Stimulated activated CD4-positive, alpha-beta T cell treated with anti-CD3 and anti-CD28 coated beads, Interleukin-1b, Interleukin-23, amount 100 ng/mL, for 48 hours (primary cell): ENCODE results near the gene TOR1AIP2.
"Not testable (repeated sequence)": the region's sequence is repeated elsewhere in the genome, so short reads cannot be mapped to it uniquely, and the experiment has no call there.

Source experiments
- DNase-seq: peaks from one replicate; pipeline ENCODE4 v3.0.0-alpha.2; 2020

Gene TOR1AIP2

DNA sequence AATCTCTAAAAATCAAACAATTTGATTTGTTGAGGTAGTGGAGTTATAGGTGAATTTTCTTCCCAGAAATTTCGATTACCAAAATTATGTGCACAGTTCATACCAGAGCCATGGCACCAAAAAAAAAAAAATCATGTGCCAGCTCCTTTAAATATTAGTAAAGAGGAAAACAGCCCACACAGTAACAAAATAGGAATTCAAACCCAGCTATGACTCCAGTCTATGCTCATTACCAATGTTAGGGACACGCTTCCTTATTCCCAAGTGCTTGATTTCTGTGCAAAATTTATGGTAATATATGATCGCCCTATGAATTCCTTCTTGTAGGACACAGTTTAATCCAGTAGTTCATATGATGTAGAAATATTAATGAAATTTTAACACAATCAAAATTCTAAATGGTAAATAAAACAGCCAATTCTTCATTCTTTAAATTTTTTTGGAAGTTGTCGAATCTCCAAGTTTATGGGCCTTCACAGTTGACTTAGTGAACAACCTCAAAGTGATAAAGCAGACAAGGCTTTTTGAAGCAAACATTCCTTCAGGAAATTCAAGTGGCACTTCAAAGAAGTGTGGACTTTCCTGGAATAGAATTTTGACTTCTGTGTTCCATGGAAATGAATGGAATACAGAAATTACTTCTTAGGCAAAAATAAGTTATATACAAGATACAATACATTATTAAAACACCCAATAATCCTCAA lies 1.9 kb downstream of the TOR1AIP2 start:
- DNase-seq: no peak

- no peak for DNase-seq
Measured at GRCh38 chr1:179873438-179873851, 4.2 kb downstream of the TOR1AIP2 start.

- DNase-seq: no peak
Measured at GRCh38 chr1:179872558-179872957, 5.0 kb downstream of the TOR1AIP2 start.

GRCh38 chr1:179871940-179872339 lies 5.7 kb downstream of the TOR1AIP2 start:
- DNase-seq: no peak

DNA sequence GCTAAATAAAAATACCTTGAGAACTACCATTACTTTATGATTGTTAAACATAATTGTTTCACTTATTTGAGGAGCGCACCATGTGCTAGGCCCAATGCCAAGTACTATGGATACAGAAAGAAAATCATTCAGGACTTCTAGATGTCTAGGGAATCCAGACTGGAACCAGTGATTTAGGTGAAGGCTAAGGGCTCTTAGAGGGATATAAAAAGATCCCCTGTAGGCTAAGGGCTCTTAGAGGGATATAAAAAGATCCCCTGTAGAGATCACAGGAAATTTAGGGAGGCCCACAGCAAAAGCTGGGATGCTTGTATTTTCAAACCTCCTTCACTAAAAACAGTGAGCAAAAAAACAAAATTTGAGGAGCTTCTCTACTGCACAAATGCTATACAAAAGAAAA lies 6.7 kb downstream of the TOR1AIP2 start:
- DNase-seq: no peak

- DNase-seq: no peak
Measured at GRCh38 chr1:179867493-179868330, 9.9 kb downstream of the TOR1AIP2 start.

DNA sequence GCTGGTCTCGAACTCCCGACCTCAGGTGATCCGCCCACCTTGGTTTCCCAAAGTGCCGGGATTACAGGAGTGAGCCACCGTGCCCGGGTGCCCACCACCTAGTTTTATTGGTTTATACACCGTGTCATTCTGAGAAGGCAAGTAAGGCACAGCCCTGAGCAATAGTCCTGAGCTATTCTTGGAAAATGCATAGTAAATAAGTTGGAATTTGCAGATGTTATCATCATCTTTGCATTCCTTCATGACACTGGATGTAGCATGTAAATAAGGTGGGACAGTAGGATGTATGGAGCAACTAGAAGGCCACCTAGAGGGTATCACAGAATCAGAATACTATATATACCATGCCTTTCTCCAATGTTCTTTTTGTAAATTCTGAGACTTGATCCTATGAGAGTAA lies 11.0 kb downstream of the TOR1AIP2 start:
- no peak for DNase-seq

- DNase-seq: no peak
Measured at GRCh38 chr1:179865377-179865776, 12.2 kb downstream of the TOR1AIP2 start.

GRCh38 chr1:179860652-179861051 lies 17.0 kb downstream of the TOR1AIP2 start:
- no peak for DNase-seq

DNA sequence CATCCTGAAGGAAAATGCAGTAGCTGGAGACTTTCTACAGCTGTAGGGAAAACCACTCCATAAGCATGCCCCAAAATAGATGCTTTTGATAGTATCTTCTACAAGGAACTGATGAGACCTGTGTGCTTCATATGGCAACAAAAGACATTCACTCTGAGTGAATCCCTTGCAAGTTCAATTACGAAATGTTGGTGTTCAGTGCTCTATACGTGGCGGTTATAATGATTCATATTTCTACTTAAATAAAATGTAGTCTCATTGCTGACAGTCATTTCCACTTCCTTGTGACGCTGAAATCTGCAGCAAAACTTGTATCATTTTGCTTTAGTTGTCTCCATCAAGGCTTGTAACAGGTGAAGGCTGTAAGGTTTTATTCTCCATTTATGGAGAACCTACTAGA lies 20.6 kb downstream of the TOR1AIP2 start:
- DNase-seq: no peak

DNA sequence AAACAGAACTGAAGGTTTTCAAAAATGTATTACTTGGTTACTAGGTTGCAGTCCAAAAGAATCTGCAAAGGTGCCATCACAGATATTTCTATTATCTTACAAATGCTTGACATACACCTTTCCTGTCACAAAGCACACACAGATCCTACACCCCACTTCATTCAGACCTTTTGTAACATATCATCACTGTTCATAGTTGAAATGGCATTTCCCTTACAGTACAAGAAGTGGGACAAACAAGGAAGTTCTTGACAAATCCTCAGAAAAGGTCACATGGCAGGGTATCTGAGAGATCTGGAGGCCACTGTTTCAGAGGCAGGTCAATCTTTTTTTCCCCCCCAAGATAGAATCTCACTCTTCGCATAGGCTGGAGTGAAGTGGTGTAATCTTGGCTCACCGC lies 21.3 kb downstream of the TOR1AIP2 start:
- no peak for DNase-seq

DNA sequence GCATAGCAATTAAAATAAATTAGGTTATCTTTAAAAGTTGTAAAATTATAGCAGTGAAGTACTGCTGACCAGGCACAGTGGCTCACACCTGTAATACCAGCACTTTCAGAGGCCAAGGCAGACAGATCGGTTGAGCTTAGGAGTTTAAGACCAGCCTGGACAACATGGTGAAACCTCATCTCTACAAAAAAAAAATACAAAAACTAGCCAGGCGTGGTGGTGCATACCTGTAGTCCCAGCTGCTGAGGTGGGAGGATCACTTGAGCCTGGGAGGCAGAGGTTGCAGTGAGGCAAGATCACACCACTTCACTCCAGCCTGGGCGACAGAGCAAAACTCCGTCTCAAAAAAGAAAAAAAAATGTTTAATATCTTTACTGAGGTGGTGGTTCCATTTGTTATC lies 21.8 kb downstream of the TOR1AIP2 start:
- not testable (repeated sequence) for DNase-seq

GRCh38 chr1:179853102-179853501 lies 24.5 kb downstream of the TOR1AIP2 start:
- no peak for DNase-seq

DNA sequence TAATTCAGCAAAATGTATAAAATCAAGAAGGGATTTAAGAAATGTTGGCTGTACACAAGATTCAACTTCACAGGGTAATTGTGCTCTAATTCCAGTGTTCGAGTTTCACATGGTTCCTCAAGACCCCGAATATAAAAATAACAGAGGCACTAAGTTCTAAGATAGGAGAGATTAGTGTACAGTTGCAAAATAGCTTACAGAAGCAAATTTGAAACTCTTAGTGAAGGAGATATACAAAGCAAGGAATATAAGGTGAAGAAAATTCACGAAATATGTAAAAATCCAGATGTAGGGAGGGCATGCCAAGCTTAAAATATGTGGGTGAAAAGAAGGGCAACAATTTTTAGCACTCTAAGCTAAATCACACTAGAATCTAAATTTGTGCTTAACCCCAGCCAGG lies 29.4 kb downstream of the TOR1AIP2 start:
- no peak for DNase-seq

DNA sequence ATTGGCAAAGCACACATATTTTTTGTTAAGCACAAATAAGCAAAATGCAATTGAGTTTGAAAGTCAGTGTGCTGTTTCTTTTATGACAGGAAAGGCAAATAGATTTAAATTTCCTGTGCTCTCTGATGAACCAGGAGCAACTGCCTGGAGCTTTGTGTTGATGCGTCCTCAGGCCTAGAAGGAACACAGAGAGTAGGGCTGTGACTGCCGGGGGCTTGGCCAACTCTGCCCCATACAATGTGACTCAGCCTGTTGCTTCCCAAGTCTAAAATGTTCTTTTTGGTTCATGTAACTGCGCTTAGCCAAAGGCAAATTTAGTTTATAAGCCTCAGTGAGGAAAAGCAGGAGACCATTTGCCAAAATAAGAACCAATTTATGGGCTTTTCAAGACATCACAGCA lies 37.5 kb downstream of the TOR1AIP2 start:
- DNase-seq: no peak

- DNase-seq: not testable (repeated sequence)
Measured at GRCh38 chr1:179836686-179837445, 40.7 kb downstream of the TOR1AIP2 start.

DNA sequence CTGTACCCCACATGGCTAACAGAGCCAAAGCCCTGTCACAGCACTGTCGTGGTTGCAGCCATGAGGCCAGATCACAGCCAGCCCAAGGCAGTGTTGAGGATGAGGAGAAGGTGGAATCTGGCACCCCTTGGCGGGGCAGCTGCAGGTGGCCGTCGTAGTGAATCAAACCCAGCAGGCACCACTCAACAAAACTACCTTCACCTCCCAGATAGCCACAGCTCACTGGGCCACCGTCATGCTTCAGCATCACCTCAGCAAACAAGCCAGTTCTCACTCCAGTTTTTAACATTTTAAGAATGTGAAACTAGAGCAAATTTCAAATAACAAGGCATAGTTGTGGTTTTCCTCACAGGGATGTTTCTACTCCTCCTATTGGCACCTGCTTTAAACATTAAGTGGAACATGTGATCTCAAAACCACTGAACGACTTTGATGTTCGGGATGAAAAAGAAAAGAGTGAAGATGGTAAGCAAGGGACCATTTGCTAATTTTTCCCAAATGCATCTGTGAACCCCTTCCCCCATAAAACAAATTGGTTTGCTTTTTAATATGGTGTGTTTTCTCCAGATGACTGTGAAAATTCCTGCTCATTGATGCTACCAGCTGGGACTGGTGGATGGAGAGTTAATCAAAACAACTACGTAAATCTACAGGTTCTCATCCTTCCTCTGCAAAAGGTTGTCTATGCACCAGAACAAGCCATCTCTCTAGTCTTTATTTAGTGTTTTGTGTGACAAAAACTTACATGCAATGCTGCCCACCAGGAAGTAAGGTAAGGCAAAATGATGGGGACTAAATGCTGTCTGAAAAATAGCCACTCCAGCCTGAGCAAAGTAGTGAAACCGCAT lies 45.5 kb downstream of the TOR1AIP2 start:
- DNase-seq: no peak

GRCh38 chr1:179831225-179831624 lies 46.4 kb downstream of the TOR1AIP2 start:
- no peak for DNase-seq

GRCh38 chr1:179828554-179829110 lies 49.0 kb downstream of the TOR1AIP2 start:
- DNase-seq: no peak

DNA sequence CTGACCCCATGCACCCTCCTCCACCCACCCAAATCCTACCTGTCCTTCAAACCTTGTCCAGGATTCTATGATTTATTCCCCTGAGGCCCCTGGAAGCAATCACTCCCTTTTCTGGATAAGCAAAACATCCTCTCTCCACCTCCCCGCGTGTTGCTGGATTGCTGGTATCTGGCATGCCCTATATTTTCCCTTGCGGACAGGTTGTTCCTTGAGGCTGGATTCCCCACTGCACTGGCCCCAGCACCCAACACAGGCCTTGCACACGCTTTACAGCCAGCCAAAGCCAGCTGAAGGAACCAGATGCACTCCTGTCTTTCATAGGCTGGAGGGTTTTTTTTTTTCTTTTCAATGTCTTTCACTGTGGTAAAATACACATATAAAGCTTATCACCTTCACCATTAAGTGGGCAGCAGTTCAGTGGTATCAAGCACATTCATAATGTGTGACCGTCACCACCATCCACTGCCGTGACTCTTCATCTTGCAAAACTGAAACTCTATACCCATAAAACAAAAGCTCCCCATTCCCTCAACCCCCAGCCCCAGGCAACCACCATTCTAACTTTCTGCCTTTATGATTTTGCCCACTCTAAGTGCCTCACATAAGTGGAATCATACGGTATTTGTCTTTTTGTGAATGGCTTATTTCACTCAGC lies 50.9 kb downstream of the TOR1AIP2 start:
- no peak for DNase-seq

GRCh38 chr1:179825798-179826460 lies 51.7 kb downstream of the TOR1AIP2 start:
- DNase-seq: no peak
